ENCODE results near the gene MTHFS.

Gene MTHFS

GRCh38 chr15:79812541-79812940 is 84.3 kb downstream of the MTHFS start:
- no peak for DNase-seq

GRCh38 chr15:79811406-79812405 is 85.1 kb downstream of the MTHFS start:
- DNase-seq = no peak

- DNase-seq = no peak
Measured at GRCh38 chr15:79804838-79805237, 92.0 kb downstream of the MTHFS start.

GRCh38 chr15:79798311-79798710 is 98.5 kb downstream of the MTHFS start:
- DNase-seq = no peak

Measured in T1000 (cell line).